Measurements from ENCODE around the gene RRP1B. TPM values are rescaled to one million over a fixed set of nuclear protein-coding genes. Genes with fewer than 3 reads are reported as not detected.

RRP1B gene
- total RNA-seq, 1 donor from 2014 or later = 47.4 TPM

DNA sequence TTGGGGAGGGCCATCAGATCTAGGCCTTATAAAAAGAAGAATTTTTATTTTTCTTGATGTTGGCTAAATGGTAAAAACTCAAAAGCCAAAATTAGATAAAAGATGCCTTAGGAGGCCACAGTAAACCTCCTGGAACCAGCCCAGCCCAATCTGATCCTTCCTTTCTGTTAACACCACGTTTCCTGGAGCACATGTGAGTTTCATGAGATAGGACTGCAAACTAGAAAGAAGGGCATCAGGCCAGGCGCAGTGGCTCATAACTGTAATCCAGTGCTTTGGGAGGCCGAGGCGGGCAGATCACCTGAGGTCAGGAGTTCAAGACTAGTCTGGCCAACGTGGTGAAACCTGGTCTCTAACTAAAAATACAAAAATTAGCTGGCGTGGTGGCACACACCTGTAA lies 6.7 kb upstream of the RRP1B start:
- Histone ChIP-seq H3K4me3 (ENCODE audit: low read depth, low read length) (no peak overlapping the region), H3K27me3 (ENCODE audit: control insufficient read depth, insufficient read depth, low read length) (no peaks in the 10 kb centered on the region), H3K36me3 (ENCODE audit: control insufficient read depth, insufficient read depth, low read length) (no peaks in the 10 kb centered on the region)
- DNase-seq (ENCODE audit: low read depth) = no peak
- TF ChIP-seq, protein P1, sequence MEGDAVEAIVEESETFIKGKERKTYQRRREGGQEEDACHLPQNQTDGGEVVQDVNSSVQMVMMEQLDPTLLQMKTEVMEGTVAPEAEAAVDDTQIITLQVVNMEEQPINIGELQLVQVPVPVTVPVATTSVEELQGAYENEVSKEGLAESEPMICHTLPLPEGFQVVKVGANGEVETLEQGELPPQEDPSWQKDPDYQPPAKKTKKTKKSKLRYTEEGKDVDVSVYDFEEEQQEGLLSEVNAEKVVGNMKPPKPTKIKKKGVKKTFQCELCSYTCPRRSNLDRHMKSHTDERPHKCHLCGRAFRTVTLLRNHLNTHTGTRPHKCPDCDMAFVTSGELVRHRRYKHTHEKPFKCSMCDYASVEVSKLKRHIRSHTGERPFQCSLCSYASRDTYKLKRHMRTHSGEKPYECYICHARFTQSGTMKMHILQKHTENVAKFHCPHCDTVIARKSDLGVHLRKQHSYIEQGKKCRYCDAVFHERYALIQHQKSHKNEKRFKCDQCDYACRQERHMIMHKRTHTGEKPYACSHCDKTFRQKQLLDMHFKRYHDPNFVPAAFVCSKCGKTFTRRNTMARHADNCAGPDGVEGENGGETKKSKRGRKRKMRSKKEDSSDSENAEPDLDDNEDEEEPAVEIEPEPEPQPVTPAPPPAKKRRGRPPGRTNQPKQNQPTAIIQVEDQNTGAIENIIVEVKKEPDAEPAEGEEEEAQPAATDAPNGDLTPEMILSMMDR (IDR thresholded peaks at IDR 0.05; ENCODE audit: insufficient read depth, low read length, poor library complexity, severe bottlenecking) = no peak

DNA sequence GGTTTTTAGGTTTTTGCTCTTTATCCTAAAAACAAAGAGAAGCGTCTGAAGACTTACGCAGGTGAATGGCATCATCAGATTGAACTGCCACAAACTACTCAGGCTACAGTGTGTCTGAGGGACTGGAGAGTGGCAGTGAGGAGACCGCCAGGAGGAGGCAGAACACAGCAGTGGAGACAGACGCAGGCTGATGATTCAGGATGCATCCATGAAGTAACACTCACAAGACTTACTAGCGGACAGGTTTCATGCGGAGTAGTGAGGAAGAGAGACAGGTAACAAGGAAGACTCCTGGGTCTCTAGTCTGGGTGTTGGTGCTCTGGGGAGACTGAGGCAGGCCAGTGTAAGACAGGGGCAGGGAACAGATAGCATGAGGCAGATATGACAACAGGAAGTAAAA lies 5.7 kb upstream of the RRP1B start:
- no peak for DNase-seq (ENCODE audit: low read depth)
- no peaks in the 10 kb centered on the region for H3K27me3 ChIP-seq (ENCODE audit: control insufficient read depth, insufficient read depth, low read length)
- no peaks in the 10 kb centered on the region for H3K36me3 ChIP-seq (ENCODE audit: control insufficient read depth, insufficient read depth, low read length)
- H3K4me3 ChIP-seq (ENCODE audit: low read depth, low read length) = no peak overlapping the region
- TF ChIP-seq, protein P1 (IDR thresholded peaks at IDR 0.05; ENCODE audit: insufficient read depth, low read length, poor library complexity, severe bottlenecking) = no peak

DNA sequence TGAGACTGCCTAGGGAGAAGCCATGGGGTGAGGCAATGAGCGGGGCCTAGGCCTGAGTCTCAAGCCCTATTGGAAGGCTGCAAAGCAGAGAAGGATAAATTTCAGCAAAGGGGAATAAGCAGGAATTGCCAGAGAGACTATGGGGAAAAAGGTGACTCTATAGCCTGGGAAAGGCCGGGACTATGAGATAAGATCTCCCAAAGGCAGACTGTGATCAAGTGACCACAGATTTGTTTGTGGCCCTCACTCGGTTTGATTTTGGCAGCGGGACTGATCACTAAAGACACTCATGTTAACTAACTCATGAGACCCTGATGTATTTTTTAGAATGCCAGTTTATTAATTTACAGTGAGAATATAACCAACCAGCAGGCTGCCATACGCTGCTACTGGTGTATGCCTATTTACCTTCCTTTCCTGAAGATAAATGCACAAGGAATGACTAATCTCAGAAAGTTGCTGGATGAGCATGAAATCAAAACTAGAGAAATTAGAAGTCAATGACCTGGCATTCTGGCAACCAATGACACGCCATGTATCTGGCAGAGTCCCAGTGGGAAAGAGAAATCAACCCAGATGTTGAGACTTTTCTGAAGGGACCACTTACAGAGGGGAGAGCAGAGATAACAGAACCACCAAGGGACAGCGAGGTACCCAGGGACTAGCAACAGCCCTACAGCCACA lies 4.4 kb upstream of the RRP1B start:
- H3K4me3 ChIP-seq (ENCODE audit: low read depth, low read length) = no peak overlapping the region
- TF ChIP-seq, protein P1 (IDR thresholded peaks at IDR 0.05; ENCODE audit: insufficient read depth, low read length, poor library complexity, severe bottlenecking) = no peak
- no peak for DNase-seq (ENCODE audit: low read depth)

DNA sequence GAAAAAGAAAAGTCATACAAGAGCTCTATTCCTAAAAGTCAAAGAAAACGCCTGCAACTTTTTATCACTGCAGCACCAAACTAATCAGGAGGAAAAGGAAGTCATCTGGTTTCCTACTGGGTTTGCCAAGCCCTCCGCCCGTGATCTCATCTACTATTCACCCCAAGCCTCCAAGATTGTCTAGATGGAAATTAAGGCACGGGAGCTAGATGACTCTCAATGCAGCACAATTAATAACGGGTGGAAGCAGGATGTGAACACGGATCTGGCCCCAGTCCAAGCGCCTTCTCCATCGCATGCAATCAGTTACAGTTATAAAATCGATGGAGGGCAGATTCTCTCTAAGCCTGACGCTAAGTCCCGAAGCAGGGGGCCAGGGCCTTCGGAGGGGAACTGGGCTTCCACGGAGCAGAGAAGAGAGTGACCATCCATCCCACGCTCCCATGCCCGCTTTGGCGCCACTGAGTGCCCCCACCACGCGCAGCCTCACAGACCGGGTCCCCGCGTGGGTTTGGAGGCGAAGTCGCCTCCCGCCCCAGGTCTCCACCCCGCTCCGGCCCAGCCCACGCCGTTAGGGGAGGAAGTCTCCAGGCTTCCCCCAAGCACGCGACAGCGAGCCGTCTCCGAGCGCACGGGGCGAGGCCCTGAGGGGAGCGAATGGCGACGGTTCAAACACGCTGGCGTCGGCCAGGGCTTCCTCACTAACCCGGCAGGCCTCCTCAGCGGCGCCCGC lies 1.8 kb upstream of the RRP1B start:
- H3K4me3 ChIP-seq (ENCODE audit: low read depth, low read length) = no peak overlapping the region
- TF ChIP-seq, protein P1 (IDR thresholded peaks at IDR 0.05; ENCODE audit: insufficient read depth, low read length, poor library complexity, severe bottlenecking) = no peak
- no peaks in the 10 kb centered on the region for H3K27me3 ChIP-seq (ENCODE audit: control insufficient read depth, insufficient read depth, low read length)
- DNase-seq (ENCODE audit: low read depth) = no peak
- H3K36me3 ChIP-seq (ENCODE audit: control insufficient read depth, insufficient read depth, low read length) = no peaks in the 10 kb centered on the region

More for the DNA sequence above, 4.4 kb upstream of the RRP1B start:
- H3K36me3 ChIP-seq (ENCODE audit: control insufficient read depth, insufficient read depth, low read length) = no peaks in the 10 kb centered on the region
- no peaks in the 10 kb centered on the region for H3K27me3 ChIP-seq (ENCODE audit: control insufficient read depth, insufficient read depth, low read length)

DNA sequence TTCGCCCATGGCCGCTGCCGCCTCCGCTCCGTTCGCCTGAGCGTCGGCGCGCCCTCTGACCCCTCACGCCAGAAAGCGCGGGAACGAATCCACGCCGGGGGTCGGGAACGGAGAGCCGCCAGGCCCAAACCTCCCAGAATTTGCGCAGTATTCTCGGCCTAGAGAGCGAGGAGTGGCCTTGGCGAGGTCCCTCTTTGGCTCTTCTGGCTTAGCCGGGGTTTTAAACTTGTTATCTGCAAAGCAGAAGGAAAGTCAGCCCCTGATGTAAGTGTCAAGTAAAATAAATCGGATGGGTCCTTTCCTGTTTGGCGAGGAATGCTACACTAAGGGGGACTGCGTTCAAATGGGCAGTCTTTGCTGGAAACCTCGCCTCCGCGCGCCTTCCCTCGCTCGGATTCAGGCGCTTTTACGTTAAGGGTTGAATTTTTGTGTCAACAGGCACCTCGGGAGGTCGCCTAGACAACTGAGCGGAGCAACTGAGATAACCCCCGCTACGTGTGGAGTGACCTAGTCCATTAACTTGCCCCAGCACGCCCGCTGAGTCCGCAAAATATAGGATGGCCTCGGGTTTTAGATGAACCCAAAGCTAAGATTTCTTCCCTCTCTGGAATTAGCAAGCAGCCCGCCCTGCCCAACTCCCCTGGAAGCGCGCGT lies 1.1 kb upstream of the RRP1B start:
- Histone ChIP-seq H3K36me3 (ENCODE audit: control insufficient read depth, insufficient read depth, low read length) (no peaks in the 10 kb centered on the region), H3K4me3 (ENCODE audit: low read depth, low read length) (no peak overlapping the region), H3K27me3 (ENCODE audit: control insufficient read depth, insufficient read depth, low read length) (no peaks in the 10 kb centered on the region)
- DNase-seq (ENCODE audit: low read depth) = no peak
- TF ChIP-seq, protein P1 (IDR thresholded peaks at IDR 0.05; ENCODE audit: insufficient read depth, low read length, poor library complexity, severe bottlenecking) = no peak
